Measurements from ENCODE around the gene STX4.

- TF ChIP-seq CTCF (IDR thresholded peaks at IDR 0.05), result no peak
- no peak for TF ChIP-seq POLR2A (IDR thresholded peaks at IDR 0.05)
These were observed 12.8 kb upstream of the STX4 start for GRCh38 chr16:31020536-31020935.

Measured in prostate gland (tissue), 2 donors.